ENCODE data around the gene KNSTRN.

KNSTRN gene

GRCh38 chr15:40440743-40441564, 58.4 kb downstream of the KNSTRN start, which contains the start of gene BAHD1 (continued):
- TF ChIP-seq IKZF3 (tag by site-specific recombination; IDR thresholded peaks at IDR 0.05), result 0 out of 2 replicates have a peak, but pooled peaks have one; percentile 28
- no peak for TF ChIP-seq ZNF776 (tag by site-specific recombination; IDR thresholded peaks at IDR 0.05; ENCODE audit: borderline replicate concordance)
- TF ChIP-seq ZNF221 (tag by site-specific recombination; IDR thresholded peaks at IDR 0.05; ENCODE audit: borderline replicate concordance), result no peak
- TF ChIP-seq GLIS2 (tag by site-specific recombination; IDR thresholded peaks at IDR 0.05), result peak; percentile 61
- peak; percentile 82 for TF ChIP-seq ZBTB8A (tag by site-specific recombination; IDR thresholded peaks at IDR 0.05)

GRCh38 chr15:40441565-40442531, 59.3 kb downstream of the KNSTRN start:
- H3K27ac ChIP-seq (ENCODE audit: extremely low read depth, low read depth, low read length), result peak overlapping the region; percentile 73; the same call in 1 of the 2 replicates
- H3K36me3 ChIP-seq (ENCODE audit: control insufficient read depth in 2 of 2, insufficient read depth in 1 of 2, low read length in 2 of 2), result no peaks in the 10 kb centered on the region
- no peaks in the 10 kb centered on the region for H3K9me3 ChIP-seq (ENCODE audit: control insufficient read depth, insufficient read depth, low read depth, low read length)
- H3K4me3 ChIP-seq (ENCODE audit: low read depth, low read length), result peak overlapping the region; percentile 61
- ChIA-PET CTCF (interaction anchor here (0.5 to 1.5 kb wide), 5 partner anchors 11 to 121 kb away, joined by 3 to 5 read pairs (median 3); no protein-coding TSS in a partner anchor), POLR2A (interaction anchor here (1.0 to 2.2 kb wide), 4 partner anchors 15 to 253 kb away, joined by 3 to 12 read pairs (median 4); partner anchors contain the start of genes IVD and RAD51)
- TF ChIP-seq ZBTB26 (tag by site-specific recombination; optimal IDR thresholded peaks at IDR 0.05) (peak; percentile 63), ZNF398 (tag by site-specific recombination; IDR thresholded peaks at IDR 0.05) (peak; percentile 66), GLIS1 (tag by site-specific recombination; IDR thresholded peaks at IDR 0.05) (peak; percentile 80), EGR2 (tag by site-specific recombination; IDR thresholded peaks at IDR 0.05; ENCODE audit: low read depth) (peak; percentile 39; the same call in 1 of the 2 replicates), PATZ1 (tag by site-specific recombination; IDR thresholded peaks at IDR 0.05) (peak; percentile 62; the same call in 1 of the 2 replicates), ZNF341 (tag by site-specific recombination; IDR thresholded peaks at IDR 0.05; ENCODE audit: low read depth) (0 out of 2 replicates have a peak, but pooled peaks have one; percentile 29), ZSCAN5A (tag by site-specific recombination; IDR thresholded peaks at IDR 0.05) (0 out of 2 replicates have a peak, but pooled peaks have one; percentile 39), ZIC2 (tag by site-specific recombination; IDR thresholded peaks at IDR 0.05) (peak; percentile 46), ZXDB (tag by site-specific recombination; IDR thresholded peaks at IDR 0.05) (peak; percentile 91), ZNF585B (tag by site-specific recombination; IDR thresholded peaks at IDR 0.05) (no peak), ZNF266 (tag by site-specific recombination; IDR thresholded peaks at IDR 0.05; ENCODE audit: low read depth) (no peak), ZNF221 (tag by site-specific recombination; IDR thresholded peaks at IDR 0.05; ENCODE audit: borderline replicate concordance) (no peak), CTCF (tag by site-specific recombination; IDR thresholded peaks at IDR 0.05) (peak; percentile 14; the same call in 1 of the 2 replicates), GLIS2 (tag by site-specific recombination; IDR thresholded peaks at IDR 0.05) (peak; percentile 82), SP2 (tag by site-specific recombination; IDR thresholded peaks at IDR 0.05) (peak; percentile 16; the same call in 1 of the 2 replicates), ZNF658 (tag by site-specific recombination; IDR thresholded peaks at IDR 0.05) (no peak), ZBTB8A (tag by site-specific recombination; IDR thresholded peaks at IDR 0.05) (peak; percentile 42), ZNF335 (tag by site-specific recombination; conservative IDR thresholded peaks at IDR 0.05) (peak; percentile 73), ZFHX2 (tag by site-specific recombination; conservative IDR thresholded peaks at IDR 0.05) (peak; percentile 57), ZNF510 (tag by site-specific recombination; IDR thresholded peaks at IDR 0.05; ENCODE audit: insufficient replicate concordance) (no peak)
- H3K4me1 ChIP-seq (ENCODE audit: control insufficient read depth, insufficient read depth, low read length), result peaks cover 14% of the 10 kb centered on the region
